IPS-20b (cell line): ENCODE results near the gene ARHGAP24.

ENCODE experiments used
- H3K27ac ChIP-seq: one replicate; pipeline ENCODE4 v1.5.1; 2013; ENCODE audit warnings: low read length
- H3K27me3 ChIP-seq: 2 replicates; pipeline ENCODE4 v1.6.1; 2013; ENCODE audit warnings: mild to moderate bottlenecking, low read length, inconsistent platforms; ENCODE audit not compliant: insufficient read depth
- H3K36me3 ChIP-seq: 2 replicates; pipeline ENCODE4 v1.6.1; 2013; ENCODE audit warnings: low read depth, mild to moderate bottlenecking, inconsistent platforms, low read length, moderate library complexity; ENCODE audit not compliant: insufficient read depth
- H3K4me1 ChIP-seq: 2 replicates; pipeline ENCODE4 v1.6.1; 2013; ENCODE audit warnings: mild to moderate bottlenecking, control low read depth, inconsistent platforms, low read length, moderate library complexity; ENCODE audit not compliant: insufficient read depth
- H3K4me3 ChIP-seq: 2 replicates; pipeline ENCODE4 v1.5.1; 2013; ENCODE audit warnings: mild to moderate bottlenecking, low read length, inconsistent platforms
- H3K9ac ChIP-seq: 2 replicates; pipeline ENCODE4 v1.6.1; 2013; ENCODE audit warnings: low read depth, mild to moderate bottlenecking, inconsistent platforms, low read length, moderate library complexity
- H3K9me3 ChIP-seq: 2 replicates; pipeline ENCODE4 v1.6.1; 2013; ENCODE audit warnings: mild to moderate bottlenecking, low read depth, low read length, inconsistent platforms; ENCODE audit not compliant: insufficient read depth

ARHGAP24 gene

GRCh38 chr4:85929961-85930665 is 455.2 kb downstream of the ARHGAP24 start:
- Histone ChIP-seq H3K9ac (peak overlapping the region; percentile 22; the same call in 1 of the 2 replicates), H3K4me1 (peaks cover 29% of the 10 kb centered on the region), H3K36me3 (no peaks in the 10 kb centered on the region), H3K27me3 (no peaks in the 10 kb centered on the region), H3K4me3 (peak overlapping the region; percentile 39; the same call in 1 of the 2 replicates), H3K27ac (no peak overlapping the region), H3K9me3 (no peaks in the 10 kb centered on the region)

GRCh38 chr4:85932500-85933290 is 457.7 kb downstream of the ARHGAP24 start:
- H3K4me1 ChIP-seq, result peaks cover 29% of the 10 kb centered on the region
- no peaks in the 10 kb centered on the region for H3K36me3 ChIP-seq
- no peak overlapping the region for H3K9ac ChIP-seq
- no peaks in the 10 kb centered on the region for H3K27me3 ChIP-seq
- H3K9me3 ChIP-seq, result no peaks in the 10 kb centered on the region
- H3K4me3 ChIP-seq, result no peak overlapping the region
- no peak overlapping the region for H3K27ac ChIP-seq

GRCh38 chr4:85933291-85933640 is 458.3 kb downstream of the ARHGAP24 start:
- Histone ChIP-seq H3K4me1 (peaks cover 29% of the 10 kb centered on the region), H3K4me3 (no peak overlapping the region), H3K9ac (no peak overlapping the region), H3K36me3 (no peaks in the 10 kb centered on the region), H3K9me3 (no peaks in the 10 kb centered on the region), H3K27ac (no peak overlapping the region), H3K27me3 (no peaks in the 10 kb centered on the region)

GRCh38 chr4:85937507-85937906 is 462.6 kb downstream of the ARHGAP24 start:
- H3K27ac ChIP-seq, result no peak overlapping the region
- no peaks in the 10 kb centered on the region for H3K9me3 ChIP-seq
- no peaks in the 10 kb centered on the region for H3K27me3 ChIP-seq
- no peak overlapping the region for H3K4me3 ChIP-seq
- no peaks in the 10 kb centered on the region for H3K4me1 ChIP-seq
- H3K9ac ChIP-seq, result no peak overlapping the region
- H3K36me3 ChIP-seq, result no peaks in the 10 kb centered on the region

GRCh38 chr4:85938062-85938461 is 463.1 kb downstream of the ARHGAP24 start:
- no peaks in the 10 kb centered on the region for H3K9me3 ChIP-seq
- no peaks in the 10 kb centered on the region for H3K4me1 ChIP-seq
- H3K36me3 ChIP-seq, result no peaks in the 10 kb centered on the region
- H3K4me3 ChIP-seq, result no peak overlapping the region
- H3K27ac ChIP-seq, result no peak overlapping the region
- no peaks in the 10 kb centered on the region for H3K27me3 ChIP-seq
- no peak overlapping the region for H3K9ac ChIP-seq

GRCh38 chr4:85938902-85939301 is 464.0 kb downstream of the ARHGAP24 start:
- Histone ChIP-seq H3K4me3 (no peak overlapping the region), H3K36me3 (no peaks in the 10 kb centered on the region), H3K27ac (no peak overlapping the region)

GRCh38 chr4:85939595-85939994 is 464.6 kb downstream of the ARHGAP24 start:
- Histone ChIP-seq H3K4me1 (no peaks in the 10 kb centered on the region), H3K27ac (no peak overlapping the region), H3K4me3 (no peak overlapping the region), H3K36me3 (no peaks in the 10 kb centered on the region), H3K27me3 (no peaks in the 10 kb centered on the region), H3K9ac (no peak overlapping the region), H3K9me3 (no peaks in the 10 kb centered on the region)

More at GRCh38 chr4:85938902-85939301, 464.0 kb downstream of the ARHGAP24 start:
- Histone ChIP-seq H3K9me3 (no peaks in the 10 kb centered on the region), H3K27me3 (no peaks in the 10 kb centered on the region), H3K9ac (no peak overlapping the region), H3K4me1 (no peaks in the 10 kb centered on the region)

- no peak overlapping the region for H3K4me3 ChIP-seq
- no peak overlapping the region for H3K27ac ChIP-seq
- no peaks in the 10 kb centered on the region for H3K27me3 ChIP-seq
- no peaks in the 10 kb centered on the region for H3K9me3 ChIP-seq
- H3K36me3 ChIP-seq, result no peaks in the 10 kb centered on the region
- no peak overlapping the region for H3K9ac ChIP-seq
- no peaks in the 10 kb centered on the region for H3K4me1 ChIP-seq
Measured at GRCh38 chr4:85940151-85940550, 465.2 kb downstream of the ARHGAP24 start.

- H3K9ac ChIP-seq, result no peak overlapping the region
- no peak overlapping the region for H3K4me3 ChIP-seq
- no peaks in the 10 kb centered on the region for H3K4me1 ChIP-seq
- H3K27me3 ChIP-seq, result no peaks in the 10 kb centered on the region
- no peaks in the 10 kb centered on the region for H3K9me3 ChIP-seq
- no peaks in the 10 kb centered on the region for H3K36me3 ChIP-seq
- H3K27ac ChIP-seq, result no peak overlapping the region
Measured at GRCh38 chr4:85942107-85942506, 467.2 kb downstream of the ARHGAP24 start.

GRCh38 chr4:85946821-85947220 is 471.9 kb downstream of the ARHGAP24 start:
- no peak overlapping the region for H3K4me3 ChIP-seq
- H3K9me3 ChIP-seq, result no peaks in the 10 kb centered on the region
- no peak overlapping the region for H3K27ac ChIP-seq
- H3K27me3 ChIP-seq, result no peaks in the 10 kb centered on the region
- no peak overlapping the region for H3K9ac ChIP-seq
- H3K36me3 ChIP-seq, result no peaks in the 10 kb centered on the region
- no peaks in the 10 kb centered on the region for H3K4me1 ChIP-seq

GRCh38 chr4:85951099-85951498 is 476.1 kb downstream of the ARHGAP24 start:
- H3K27me3 ChIP-seq, result no peaks in the 10 kb centered on the region
- no peak overlapping the region for H3K27ac ChIP-seq
- H3K9ac ChIP-seq, result no peak overlapping the region
- H3K36me3 ChIP-seq, result no peaks in the 10 kb centered on the region
- H3K4me1 ChIP-seq, result peaks cover 14% of the 10 kb centered on the region
- H3K4me3 ChIP-seq, result no peak overlapping the region
- no peaks in the 10 kb centered on the region for H3K9me3 ChIP-seq

GRCh38 chr4:85952528-85952927 is 477.6 kb downstream of the ARHGAP24 start:
- Histone ChIP-seq H3K36me3 (no peaks in the 10 kb centered on the region), H3K4me1 (peaks cover 14% of the 10 kb centered on the region), H3K27ac (no peak overlapping the region), H3K27me3 (no peaks in the 10 kb centered on the region), H3K9me3 (no peaks in the 10 kb centered on the region), H3K4me3 (no peak overlapping the region), H3K9ac (no peak overlapping the region)
